Lung (tissue), 12 donors: ENCODE measurements around the gene KIAA0930. TPM values are rescaled to one million over a fixed set of nuclear protein-coding genes. Genes with fewer than 3 reads are reported as not detected.

Experiments used
- ATAC-seq: fragments of 200-7000 bp; cut with Tn5 transposase; one replicate; pipeline ENCODE4 v1.9.1; 2020; ENCODE audit warnings: moderate number of reproducible peaks; ENCODE audit not compliant: insufficient read depth, low FRiP score
- DNase-seq, 3 donors: peaks; one replicate each; pipeline ENCODE4 v3.0.0-alpha.2; 2013 to 2017
- H3K27ac ChIP-seq, 2 donors: one replicate each; pipeline ENCODE4 v1.5.1; 2013; ENCODE audit warnings: mild to moderate bottlenecking in 2 of 2, moderate library complexity in 2 of 2, control low read depth in 1 of 2, inconsistent platforms in 1 of 2, low read depth in 1 of 2, low read length in 1 of 2
- H3K27me3 ChIP-seq, 3 donors: one replicate each; pipeline ENCODE4 v1.5.1; 2013; ENCODE audit warnings: low read length in 2 of 3; ENCODE audit not compliant: control insufficient read depth in 3 of 3, insufficient read depth in 3 of 3
- H3K36me3 ChIP-seq, 4 donors: one replicate each; pipeline ENCODE4 v1.5.1; 2013; ENCODE audit warnings: low read length in 4 of 4, mild to moderate bottlenecking in 1 of 4, moderate library complexity in 1 of 4; ENCODE audit not compliant: control insufficient read depth in 4 of 4, insufficient read depth in 4 of 4
- H3K4me1 ChIP-seq, 5 donors: one replicate each; pipeline ENCODE4 v1.5.1; 2013; ENCODE audit warnings: low read length in 5 of 5, mild to moderate bottlenecking in 2 of 5, moderate library complexity in 1 of 5; ENCODE audit not compliant: control insufficient read depth in 5 of 5, insufficient read depth in 5 of 5
- H3K4me3 ChIP-seq: one replicate; pipeline ENCODE4 v1.5.1; 2013; ENCODE audit warnings: mild to moderate bottlenecking, control low read depth, moderate library complexity
- H3K9ac ChIP-seq, 2 donors: one replicate each; pipeline ENCODE4 v1.5.1; 2013; ENCODE audit warnings: low read length in 2 of 2, control low read depth in 1 of 2; ENCODE audit not compliant: insufficient read depth in 1 of 2
- H3K9me3 ChIP-seq, 4 donors: one replicate each; pipeline ENCODE4 v1.5.1; 2013; ENCODE audit warnings: low read length in 3 of 4, mild to moderate bottlenecking in 1 of 4, moderate library complexity in 1 of 4; ENCODE audit not compliant: control insufficient read depth in 4 of 4, insufficient read depth in 3 of 4
- CTCF ChIP-seq: IDR thresholded peaks from 2 replicates; pipeline ENCODE4 v1.5.1; 2012; ENCODE audit warnings: mild to moderate bottlenecking; ENCODE audit errors: control extremely low read depth, extremely low read depth
- WGBS, 2 donors: extraction: QIAGEN DNeasy Blood & Tissue Kit; methylation state at CpG; one replicate each; pipeline ENCODE4 v1.1.7; 2013; 5-methylcytosine and 5-hydroxymethylcytosine counted together
- polyA plus RNA-seq, 2 donors: library from polyadenylated mRNA; stranded (reverse); fragments of 200-250 nt; gene quantifications; one replicate each; pipeline ENCODE4 v1.2.1, GENCODE V29; 2013
- total RNA-seq, 2 donors: library from RNA; depleted of rRNA in 1 of 2; stranded (reverse); fragments of >200 nt in 1 of 2; gene quantifications; one replicate each; pipeline ENCODE4 v1.2.1, GENCODE V29; 2014 to 2021
- donor health status: control.
- donor health status: control.
- donor health status: Bipolar disorder and iron deficiency.
- donor health status: healthy.
- donor health status: DM: yes; HTN: yes; CAD: no.

The KIAA0930 gene
- total and polyA plus RNA-seq, 4 donors: 25.9 to 67.3 (median 57.3) TPM

- WGBS, 2 donors: 78 to 87% methylated on average over 6 of the region's 6 CpGs
- Histone ChIP-seq H3K27ac (no peak overlapping the region), H3K4me3 (no peak overlapping the region), H3K9me3 (no peaks in the 10 kb centered on the region), H3K27me3 (no peaks in the 10 kb centered on the region), H3K36me3 (peaks cover 0 to 9% (median 2%) of the 10 kb centered on the region in 4 donors), H3K4me1 (peaks cover 0 to 3% (median 0%) of the 10 kb centered on the region in 5 donors), H3K9ac (no peak overlapping the region)
- DNase-seq: no peak
- no peak for TF ChIP-seq CTCF
- ATAC-seq: no peak
These were observed 89.2 kb downstream of the KIAA0930 start for GRCh38 chr22:45151503-45151902.

- H3K36me3 ChIP-seq: peaks cover 0 to 2% (median under 1%) of the 10 kb centered on the region in 4 donors
- H3K27me3 ChIP-seq: no peaks in the 10 kb centered on the region
- no peak overlapping the region for H3K9ac ChIP-seq
- H3K27ac ChIP-seq: no peak overlapping the region
- no peak for TF ChIP-seq CTCF
- no peak for DNase-seq
- H3K4me1 ChIP-seq: peaks cover 0 to 3% (median 0%) of the 10 kb centered on the region in 5 donors
- ATAC-seq: no peak
- 48 to 69% methylated on average over 2 of the region's 2 CpGs for WGBS, 2 donors
- H3K9me3 ChIP-seq: no peaks in the 10 kb centered on the region
- H3K4me3 ChIP-seq: no peak overlapping the region
These were observed 90.6 kb downstream of the KIAA0930 start for GRCh38 chr22:45150139-45150538.

GRCh38 chr22:45149671-45150070 lies 91.0 kb downstream of the KIAA0930 start:
- Histone ChIP-seq H3K27me3 (no peaks in the 10 kb centered on the region), H3K4me3 (no peak overlapping the region), H3K9ac (no peak overlapping the region), H3K4me1 (peaks cover 0 to 3% (median 0%) of the 10 kb centered on the region in 5 donors), H3K9me3 (no peaks in the 10 kb centered on the region), H3K36me3 (peaks cover 0 to 2% (median under 1%) of the 10 kb centered on the region in 4 donors), H3K27ac (no peak overlapping the region)
- no peak for DNase-seq
- no peak for TF ChIP-seq CTCF
- no peak for ATAC-seq
- WGBS, 2 donors: 88 to 89% methylated on average over 2 of the region's 2 CpGs

GRCh38 chr22:45144916-45145315 lies 95.8 kb downstream of the KIAA0930 start:
- H3K4me3 ChIP-seq: no peak overlapping the region
- no peak for DNase-seq
- H3K4me1 ChIP-seq: no peaks in the 10 kb centered on the region
- TF ChIP-seq CTCF: no peak
- WGBS, 2 donors: 58 to 80% methylated on average over 1 of the region's 1 CpG
- no peaks in the 10 kb centered on the region for H3K27me3 ChIP-seq
- H3K9me3 ChIP-seq: peaks cover 0 to 3% (median 0%) of the 10 kb centered on the region in 4 donors
- no peak overlapping the region for H3K9ac ChIP-seq
- no peak for ATAC-seq
- H3K27ac ChIP-seq: no peak overlapping the region
- H3K36me3 ChIP-seq: peaks cover 0 to 2% (median 0%) of the 10 kb centered on the region in 4 donors
